ENCODE measurements around the gene BMP6. TPM values are rescaled to one million over a fixed set of nuclear protein-coding genes. Genes with fewer than 3 reads are reported as not detected.

The BMP6 gene
- total and polyA plus RNA-seq, 2 donors from 2014 or later, result 5.0 to 10.0 TPM

DNA sequence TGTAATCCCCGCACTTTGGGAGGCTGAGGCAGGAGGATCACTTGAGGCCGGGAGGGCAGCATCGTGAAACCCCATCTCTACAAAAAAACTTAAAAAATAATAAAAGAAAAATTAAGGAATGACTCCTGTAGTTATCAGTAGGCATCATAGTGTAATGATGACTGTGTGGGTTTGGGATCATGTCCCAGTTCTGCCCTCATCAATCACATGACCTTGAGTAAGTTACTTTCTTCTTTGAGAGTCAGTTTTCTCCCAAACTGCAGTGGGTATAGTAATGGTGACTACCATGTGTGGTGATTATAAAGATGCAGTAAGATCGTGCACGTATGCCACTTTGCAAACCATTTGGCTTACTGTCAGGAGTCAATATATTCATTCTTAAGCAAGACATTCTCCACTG, 95.5 kb downstream of the BMP6 start:
- H3K27ac ChIP-seq (ENCODE audit: low read depth in 2 of 2, low read length in 2 of 2), result no peak overlapping the region
- H3K9ac ChIP-seq (ENCODE audit: low read length in 3 of 3), result no peak overlapping the region
- no peaks in the 10 kb centered on the region for H3K27me3 ChIP-seq (ENCODE audit: control insufficient read depth, insufficient read depth, low read length)
- intact Hi-C loops (cut with DNase I), result no loop called here
- no peaks in the 10 kb centered on the region for H3K36me3 ChIP-seq (ENCODE audit: control insufficient read depth in 2 of 3, insufficient read depth in 3 of 3, low read length in 3 of 3)
- DNase-seq (no peak), FAIRE-seq (no peak)
- no peaks in the 10 kb centered on the region for H3K4me1 ChIP-seq (ENCODE audit: control insufficient read depth in 2 of 3, insufficient read depth in 2 of 3, low read depth in 1 of 3, low read length in 3 of 3)
- TF ChIP-seq CTCF (IDR thresholded peaks at IDR 0.05; ENCODE audit: borderline replicate concordance, extremely low read depth, insufficient read depth), result no peak
- H3K9me3 ChIP-seq (ENCODE audit: control insufficient read depth in 2 of 3, insufficient read depth in 1 of 3, low read length in 3 of 3), result no peaks in the 10 kb centered on the region
- no peak overlapping the region for H3K4me3 ChIP-seq (ENCODE audit: low read length in 3 of 3)

- no peak overlapping the region for H3K27ac ChIP-seq (ENCODE audit: low read depth in 2 of 2, low read length in 2 of 2)
- no peaks in the 10 kb centered on the region for H3K4me1 ChIP-seq (ENCODE audit: control insufficient read depth in 2 of 3, insufficient read depth in 2 of 3, low read depth in 1 of 3, low read length in 3 of 3)
- H3K9ac ChIP-seq (ENCODE audit: low read length in 3 of 3), result no peak overlapping the region
- DNase-seq, result no peak
- TF ChIP-seq CTCF (IDR thresholded peaks at IDR 0.05; ENCODE audit: borderline replicate concordance, extremely low read depth, insufficient read depth), result no peak
- no peak overlapping the region for H3K4me3 ChIP-seq (ENCODE audit: low read length in 3 of 3)
- H3K36me3 ChIP-seq (ENCODE audit: control insufficient read depth in 2 of 3, insufficient read depth in 3 of 3, low read length in 3 of 3), result no peaks in the 10 kb centered on the region
- intact Hi-C loops (cut with DNase I), result no loop called here
- no peak for FAIRE-seq
- H3K27me3 ChIP-seq (ENCODE audit: control insufficient read depth, insufficient read depth, low read length), result no peaks in the 10 kb centered on the region
- no peaks in the 10 kb centered on the region for H3K9me3 ChIP-seq (ENCODE audit: control insufficient read depth in 2 of 3, insufficient read depth in 1 of 3, low read length in 3 of 3)
Measured at GRCh38 chr6:7823552-7823951, 97.7 kb downstream of the BMP6 start.

DNA sequence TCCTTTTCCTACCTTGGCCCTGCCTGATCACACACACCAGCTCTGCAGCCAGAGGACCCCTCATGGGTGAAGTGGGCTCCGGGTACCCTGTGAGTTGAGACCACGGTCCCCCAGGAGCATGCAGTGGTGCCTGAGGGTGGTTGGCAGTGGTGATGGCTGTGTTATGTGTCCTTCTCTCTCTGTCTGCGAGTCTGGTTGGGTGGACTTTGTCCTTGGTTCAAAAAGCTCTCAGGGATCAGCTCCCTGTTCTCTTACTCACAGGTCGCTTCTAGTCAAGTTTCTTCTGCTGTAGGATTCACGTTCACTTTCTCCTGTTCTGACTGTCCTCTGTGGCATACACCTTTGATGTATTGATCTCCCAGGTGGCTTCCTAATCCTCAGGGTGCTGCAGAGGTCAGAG, 100.1 kb downstream of the BMP6 start:
- TF ChIP-seq CTCF (IDR thresholded peaks at IDR 0.05; ENCODE audit: borderline replicate concordance, extremely low read depth, insufficient read depth), result no peak
- Histone ChIP-seq H3K27me3 (ENCODE audit: control insufficient read depth, insufficient read depth, low read length) (no peaks in the 10 kb centered on the region), H3K4me3 (ENCODE audit: low read length in 3 of 3) (no peak overlapping the region), H3K9ac (ENCODE audit: low read length in 3 of 3) (no peak overlapping the region), H3K9me3 (ENCODE audit: control insufficient read depth in 2 of 3, insufficient read depth in 1 of 3, low read length in 3 of 3) (no peaks in the 10 kb centered on the region), H3K27ac (ENCODE audit: low read depth in 2 of 2, low read length in 2 of 2) (no peak overlapping the region), H3K4me1 (ENCODE audit: control insufficient read depth in 2 of 3, insufficient read depth in 2 of 3, low read depth in 1 of 3, low read length in 3 of 3) (no peaks in the 10 kb centered on the region), H3K36me3 (ENCODE audit: control insufficient read depth in 2 of 3, insufficient read depth in 3 of 3, low read length in 3 of 3) (no peaks in the 10 kb centered on the region)
- intact Hi-C loops (cut with DNase I), result no loop called here
- FAIRE-seq (no peak), DNase-seq (no peak)

GRCh38 chr6:7827142-7827541, 101.2 kb downstream of the BMP6 start:
- Histone ChIP-seq H3K36me3 (ENCODE audit: control insufficient read depth in 2 of 3, insufficient read depth in 3 of 3, low read length in 3 of 3) (no peaks in the 10 kb centered on the region), H3K27ac (ENCODE audit: low read depth in 2 of 2, low read length in 2 of 2) (no peak overlapping the region), H3K4me3 (ENCODE audit: low read length in 3 of 3) (no peak overlapping the region), H3K9ac (ENCODE audit: low read length in 3 of 3) (no peak overlapping the region), H3K4me1 (ENCODE audit: control insufficient read depth in 2 of 3, insufficient read depth in 2 of 3, low read depth in 1 of 3, low read length in 3 of 3) (no peaks in the 10 kb centered on the region), H3K9me3 (ENCODE audit: control insufficient read depth in 2 of 3, insufficient read depth in 1 of 3, low read length in 3 of 3) (no peaks in the 10 kb centered on the region), H3K27me3 (ENCODE audit: control insufficient read depth, insufficient read depth, low read length) (no peaks in the 10 kb centered on the region)
- FAIRE-seq (no peak), DNase-seq (peak in 1 of 5 donors; percentile 13)
- intact Hi-C loops (cut with DNase I), result no loop called here
- no peak for TF ChIP-seq CTCF (IDR thresholded peaks at IDR 0.05; ENCODE audit: borderline replicate concordance, extremely low read depth, insufficient read depth)
